HCT116 (cell line): Measurements from ENCODE around the gene MTF2. TPM values are rescaled to one million over a fixed set of nuclear protein-coding genes. Genes with fewer than 3 reads are reported as not detected.

Experiments used
- ATAC-seq: fragments of 200-7000 bp; cut with Tn5 transposase; 2 replicates; pipeline ENCODE4 v1.9.1; 2020; ENCODE audit warnings: mild to moderate bottlenecking, moderate library complexity
- BruUV-seq: library from RNA; stranded (reverse); fragments of 400-500 nt; replicated peaks from 2 replicates; lab custom pipeline; 2021; lab: Mats Ljungman, UMichigan
- CTCF ChIA-PET: fragments of 300-600 bp; sonication (Branson Sonifier 250); formaldehyde crosslinking; loops from one replicate; lab custom pipeline; 2021; ENCODE audit warnings: antibody characterized with exemption; lab: Charles Lee
- POLR2A ChIA-PET: fragments of 300-600, 350-600 bp; sonication (Branson Sonifier 250); formaldehyde crosslinking; loops from one replicate; lab custom pipeline; 2021; ENCODE audit warnings: antibody characterized with exemption; lab: Charles Lee
- RAD21 ChIA-PET, 2 experiments: fragments of 300-600 bp; sonication (Branson Sonifier 250); formaldehyde crosslinking; loops; one replicate each; lab custom pipeline; 2023; ENCODE audit warnings: low total read pairs in 2 of 2; ENCODE audit not compliant: uncharacterized antibody in 2 of 2, unreplicated experiment in 2 of 2, low non-redundant PET in 1 of 2; lab: Charles Lee
- DNase-seq: peaks from one replicate; pipeline ENCODE4 v3.0.0-alpha.2; 2010; ENCODE audit warnings: low read depth, low spot score
- H2AFZ ChIP-seq: fragments of 200-600 bp; shearing (Covaris generic), sonication (generic); 2 replicates; pipeline ENCODE4 v1.6.1; 2017; ENCODE audit warnings: low read depth, mixed run types, mixed read lengths, antibody characterized with exemption, low read length; ENCODE audit not compliant: poor library complexity, severe bottlenecking
- H3K27ac ChIP-seq: 2 replicates; pipeline ENCODE4 v1.5.1; 2012; ENCODE audit warnings: low read depth, low read length
- H3K27me3 ChIP-seq: fragments of 200-600 bp; sonication (generic); 2 replicates; pipeline ENCODE4 v1.6.1; 2016; ENCODE audit warnings: mixed run types, low read length, mixed read lengths; ENCODE audit not compliant: insufficient read depth
- H3K36me3 ChIP-seq, 2 experiments: fragments of 200-500 bp in 1 of 2; fragments of 200-600 bp in 1 of 2; sonication (Bioruptor generic) in 1 of 2; sonication (generic) in 1 of 2; 2 replicates each; pipeline versions ENCODE4 v1.5.1 to v1.6.1; 2014 to 2016; ENCODE audit warnings: low read length in 2 of 2, inconsistent platforms in 1 of 2, mixed read lengths in 1 of 2, mixed run types in 1 of 2; ENCODE audit not compliant: insufficient read depth in 2 of 2, control insufficient read depth in 1 of 2
- H3K4me1 ChIP-seq, 2 experiments: fragments of 200-600 bp in 1 of 2; sonication (generic) in 1 of 2; 2 replicates each; pipeline versions ENCODE4 v1.5.1 to v1.6.1; 2012 to 2017; ENCODE audit warnings: low read length in 2 of 2, inconsistent platforms in 1 of 2, mild to moderate bottlenecking in 1 of 2, mixed read lengths in 1 of 2, mixed run types in 1 of 2, moderate library complexity in 1 of 2; ENCODE audit not compliant: insufficient read depth in 2 of 2, control insufficient read depth in 1 of 2
- H3K4me2 ChIP-seq: fragments of 200-600 bp; sonication (generic); 2 replicates; pipeline ENCODE4 v1.6.1; 2017; ENCODE audit warnings: mixed run types, low read length, mixed read lengths
- H3K4me3 ChIP-seq, 2 experiments: fragments of 200-600 bp in 1 of 2; sonication (generic) in 1 of 2; replicated peaks in 1 of 2; 2 replicates each; pipeline ENCODE4 v1.5.1; 2011 to 2016; ENCODE audit warnings: low read length in 2 of 2, control low read depth in 1 of 2, low read depth in 1 of 2, mild to moderate bottlenecking in 1 of 2, mixed read lengths in 1 of 2, mixed run types in 1 of 2
- H3K79me2 ChIP-seq: fragments of 200-600 bp; sonication (generic); 2 replicates; pipeline ENCODE4 v1.6.1; 2017; ENCODE audit warnings: mild to moderate bottlenecking, mixed run types, low read length, moderate library complexity, mixed read lengths; ENCODE audit not compliant: insufficient read depth
- H3K9ac ChIP-seq: fragments of 200-600 bp; sonication (generic); 2 replicates; pipeline ENCODE4 v1.6.1; 2016; ENCODE audit warnings: low read length, mixed read lengths
- H3K9me2 ChIP-seq: fragments of 200-600 bp; sonication (generic), shearing (Covaris generic); 2 replicates; pipeline ENCODE4 v1.6.1; 2017; ENCODE audit warnings: mixed run types, mild to moderate bottlenecking, moderate library complexity; ENCODE audit not compliant: insufficient read depth
- H3K9me3 ChIP-seq, 2 experiments: fragments of 200-500 bp in 1 of 2; fragments of 200-600 bp in 1 of 2; sonication (Bioruptor generic) in 1 of 2; sonication (generic) in 1 of 2; 2 replicates each; pipeline ENCODE4 v1.6.1; 2014 to 2017; ENCODE audit warnings: low read length in 2 of 2, mixed read lengths in 2 of 2, inconsistent platforms in 1 of 2, low read depth in 1 of 2, mild to moderate bottlenecking in 1 of 2, mixed run types in 1 of 2, moderate library complexity in 1 of 2; ENCODE audit not compliant: control insufficient read depth in 1 of 2, insufficient read depth in 1 of 2
- H4K20me1 ChIP-seq: fragments of 200-600 bp; sonication (generic), shearing (Covaris generic); 2 replicates; pipeline ENCODE4 v1.6.1; 2017; ENCODE audit warnings: mixed run types, mild to moderate bottlenecking, moderate library complexity; ENCODE audit not compliant: insufficient read depth
- CEBPB ChIP-seq: IDR thresholded peaks from 2 replicates; pipeline ENCODE4 v1.6.1; 2012; ENCODE audit warnings: low read depth
- CTCF ChIP-seq, 3 experiments: fragments of 200-600 bp in 1 of 3; sonication (generic) in 1 of 3; IDR thresholded peaks in 2 of 3; conservative IDR thresholded peaks in 1 of 3; 2 replicates each; pipeline ENCODE4 v1.5.1; 2012 to 2017; ENCODE audit warnings: low read depth in 2 of 3, low read length in 2 of 3, antibody characterized with exemption in 1 of 3, borderline replicate concordance in 1 of 3, control low read depth in 1 of 3, mild to moderate bottlenecking in 1 of 3, mixed read lengths in 1 of 3, mixed run types in 1 of 3, moderate library complexity in 1 of 3; ENCODE audit not compliant: insufficient read depth in 1 of 3
- EGR1 ChIP-seq: IDR thresholded peaks from 2 replicates; pipeline ENCODE4 v1.6.1; 2012; ENCODE audit warnings: low read depth
- EZH2 ChIP-seq: fragments of 200-600 bp; sonication (generic); IDR thresholded peaks from 2 replicates; pipeline ENCODE4 v1.6.1; 2017; ENCODE audit warnings: antibody characterized with exemption, mixed run types
- EZH2phosphoT487 ChIP-seq: fragments of 200-600 bp; IDR thresholded peaks from 2 replicates; pipeline ENCODE4 v1.6.1; 2018; ENCODE audit warnings: antibody characterized with exemption, borderline replicate concordance
- FOSL1 ChIP-seq: IDR thresholded peaks from 2 replicates; pipeline ENCODE4 v1.6.1; 2012; ENCODE audit warnings: low read depth
- JUND ChIP-seq: IDR thresholded peaks from 2 replicates; pipeline ENCODE4 v1.6.1; 2012
- POLR2A ChIP-seq: IDR thresholded peaks from 2 replicates; pipeline ENCODE4 v1.7.0; 2011; ENCODE audit warnings: borderline replicate concordance; ENCODE audit not compliant: insufficient read depth, insufficient read length; ENCODE audit errors: extremely low read depth
- RAD21 ChIP-seq: IDR thresholded peaks from 2 replicates; pipeline ENCODE4 v1.6.1; 2012; ENCODE audit warnings: low read depth, mild to moderate bottlenecking
- SRF ChIP-seq: IDR thresholded peaks from 2 replicates; pipeline ENCODE4 v1.6.1; 2012; ENCODE audit warnings: low read depth
- TCF7L2 ChIP-seq: IDR thresholded peaks from 2 replicates; pipeline ENCODE4 v1.7.0; 2011; ENCODE audit warnings: borderline replicate concordance, inconsistent platforms; ENCODE audit not compliant: insufficient read depth, insufficient read length; ENCODE audit errors: extremely low read depth
- ZNF274 ChIP-seq: fragments of 200-500 bp; sonication (Bioruptor generic); IDR thresholded peaks from 2 replicates; pipeline ENCODE4 v1.6.1; 2014; ENCODE audit warnings: mild to moderate bottlenecking, low read depth, low read length, inconsistent platforms
- intact Hi-C: fragments of 100-400 bp; cut with micrococcal nuclease; formaldehyde crosslinking; loops from 2 replicates; pipeline ENCODE4 v1.10.0; 2022
- total RNA-seq: library from RNA; stranded (reverse); gene quantifications from one replicate; pipeline ENCODE4 v1.2.1, GENCODE V29; 2021; ENCODE audit not compliant: unreplicated experiment
- TF ChIP-seq, protein P1 (sequence below): IDR thresholded peaks from 2 replicates; pipeline ENCODE4 v1.6.1; 2011; ENCODE audit warnings: mild to moderate bottlenecking, low read length, moderate library complexity; ENCODE audit not compliant: insufficient replicate concordance; ENCODE audit errors: extremely low read depth

The MTF2 gene
- total RNA-seq, 1 experiment from 2014 or later: 45.5 TPM

DNA sequence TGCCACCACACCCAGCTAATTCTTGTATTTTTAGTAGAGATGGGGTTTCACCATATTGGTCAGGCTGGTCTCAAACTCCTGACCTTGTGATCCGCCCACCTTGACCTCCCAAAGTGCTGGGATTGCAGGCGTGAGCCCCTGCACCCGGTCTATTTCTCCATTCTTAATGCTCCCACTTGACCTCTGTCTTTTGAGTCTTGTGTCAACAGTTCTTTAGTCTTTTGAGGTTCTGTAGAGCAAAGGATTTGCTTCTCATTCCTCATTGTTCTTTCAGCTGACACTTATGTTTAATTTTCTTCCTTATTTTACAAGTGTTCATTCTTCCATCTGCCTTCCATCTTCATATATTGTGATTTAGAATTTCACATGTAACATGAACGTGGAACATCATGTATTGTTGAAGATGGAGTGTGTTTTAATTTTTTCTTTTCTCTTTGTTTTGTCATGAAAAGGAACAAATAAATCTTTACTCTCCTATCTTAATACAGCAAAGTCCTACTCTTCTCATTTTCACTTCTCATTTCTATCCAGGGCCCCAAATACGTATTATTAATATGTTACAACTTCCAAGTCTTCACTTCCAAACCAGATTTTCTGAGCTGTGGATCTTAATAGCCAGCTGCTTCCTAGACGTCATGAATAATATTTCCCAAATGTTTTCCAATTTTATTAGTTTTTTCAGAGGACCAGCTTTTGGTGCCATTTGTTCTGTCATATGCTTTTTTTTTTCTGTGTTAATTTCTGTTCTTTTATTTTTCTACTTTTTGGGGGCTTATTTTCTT is 16.9 kb downstream of the MTF2 start:
- Histone ChIP-seq H3K9me2 (no peaks in the 10 kb centered on the region), H4K20me1 (peaks cover 51% of the 10 kb centered on the region; the same call in 1 of the 2 replicates), H2AFZ (no peak overlapping the region), H3K4me3 (no peak overlapping the region), H3K4me1 (no peaks in the 10 kb centered on the region), H3K27me3 (no peaks in the 10 kb centered on the region), H3K4me2 (no peak overlapping the region), H3K36me3 (no peaks in the 10 kb centered on the region), H3K9ac (no peak overlapping the region), H3K9me3 (no peaks in the 10 kb centered on the region), H3K79me2 (peaks cover 100% of the 10 kb centered on the region), H3K27ac (no peak overlapping the region)
- CTCF ChIA-PET: no interaction called here
- intact Hi-C loops: no loop called here
- POLR2A ChIA-PET: no interaction called here
- BruUV-seq: no TSS peak
- no peak for DNase-seq
- TF ChIP-seq JUND (no peak), RAD21 (no peak), SRF (no peak), EZH2phosphoT487 (no peak), TCF7L2 (no peak), EZH2 (no peak), EGR1 (no peak), ZNF274 (no peak), FOSL1 (no peak), POLR2A (no peak)
- RAD21 ChIA-PET: no interaction called here
- no peak for ATAC-seq

DNA sequence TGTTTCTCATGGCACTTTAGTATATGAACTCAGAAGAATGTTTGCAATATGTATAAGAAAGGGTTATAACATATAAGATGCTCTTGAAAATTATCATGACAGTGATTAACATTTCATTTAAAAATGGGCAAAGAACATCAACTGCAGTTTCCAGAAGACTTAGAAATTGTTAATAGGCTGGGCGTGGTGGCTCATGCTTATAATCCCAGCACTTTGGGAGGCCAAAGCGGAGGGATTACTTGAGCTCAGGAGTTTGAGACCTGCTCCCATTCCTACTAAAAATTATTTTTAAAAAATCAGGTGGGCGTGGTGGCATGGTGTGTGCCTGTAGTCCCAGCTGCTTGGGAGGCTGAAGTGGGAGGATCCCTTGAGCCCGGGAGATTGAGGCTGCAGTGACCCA is 23.1 kb downstream of the MTF2 start:
- Histone ChIP-seq H3K36me3 (peaks cover 4 to 9% of the 10 kb centered on the region in 2 experiments; a peak in 3 of 4 replicates), H3K9me2 (no peaks in the 10 kb centered on the region), H2AFZ (no peak overlapping the region), H4K20me1 (peaks cover 19% of the 10 kb centered on the region; the same call in 1 of the 2 replicates), H3K4me2 (no peak overlapping the region), H3K79me2 (peaks cover 98% of the 10 kb centered on the region), H3K27me3 (no peaks in the 10 kb centered on the region), H3K9me3 (peaks cover 0 to 7% of the 10 kb centered on the region in 2 experiments; a peak in 2 of 4 replicates), H3K9ac (no peak overlapping the region), H3K4me3 (no peak overlapping the region), H3K4me1 (no peaks in the 10 kb centered on the region), H3K27ac (no peak overlapping the region)
- BruUV-seq: no TSS peak
- ChIA-PET POLR2A (no interaction called here), CTCF (no interaction called here), RAD21 (no interaction called here)
- TF ChIP-seq, protein P1, sequence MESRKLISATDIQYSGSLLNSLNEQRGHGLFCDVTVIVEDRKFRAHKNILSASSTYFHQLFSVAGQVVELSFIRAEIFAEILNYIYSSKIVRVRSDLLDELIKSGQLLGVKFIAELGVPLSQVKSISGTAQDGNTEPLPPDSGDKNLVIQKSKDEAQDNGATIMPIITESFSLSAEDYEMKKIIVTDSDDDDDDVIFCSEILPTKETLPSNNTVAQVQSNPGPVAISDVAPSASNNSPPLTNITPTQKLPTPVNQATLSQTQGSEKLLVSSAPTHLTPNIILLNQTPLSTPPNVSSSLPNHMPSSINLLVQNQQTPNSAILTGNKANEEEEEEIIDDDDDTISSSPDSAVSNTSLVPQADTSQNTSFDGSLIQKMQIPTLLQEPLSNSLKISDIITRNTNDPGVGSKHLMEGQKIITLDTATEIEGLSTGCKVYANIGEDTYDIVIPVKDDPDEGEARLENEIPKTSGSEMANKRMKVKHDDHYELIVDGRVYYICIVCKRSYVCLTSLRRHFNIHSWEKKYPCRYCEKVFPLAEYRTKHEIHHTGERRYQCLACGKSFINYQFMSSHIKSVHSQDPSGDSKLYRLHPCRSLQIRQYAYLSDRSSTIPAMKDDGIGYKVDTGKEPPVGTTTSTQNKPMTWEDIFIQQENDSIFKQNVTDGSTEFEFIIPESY: no peak
- no peak for TF ChIP-seq ZNF274
- no peak for TF ChIP-seq CEBPB
- no peak for TF ChIP-seq CTCF (IDR thresholded peaks at IDR 0.05 in 2 of 3, conservative IDR thresholded peaks at IDR 0.05 in 1 of 3; ENCODE audit: borderline replicate concordance in 1 of 3, insufficient read depth in 1 of 3, low read depth in 2 of 3, low read length in 2 of 3)
- intact Hi-C loops: no loop called here
- no peak for ATAC-seq
- DNase-seq: no peak
